Left renal pelvis (tissue), 4 donors: ENCODE results near the gene TUBA8. TPM values are rescaled to one million over a fixed set of nuclear protein-coding genes. Genes with fewer than 3 reads are reported as not detected.
"Not testable (repeated sequence)": the region's sequence is repeated elsewhere in the genome, so short reads cannot be mapped to it uniquely, and the experiment has no call there.

ENCODE experiments used
- DNase-seq, 4 donors: peaks; one replicate each; pipeline ENCODE4 v3.0.0-alpha.2; 2013; ENCODE audit warnings: low read depth in 4 of 4, low spot score in 3 of 4
- polyA plus RNA-seq, 4 donors: library from polyadenylated mRNA; unstranded; fragments of 120-200 nt; gene quantifications; one replicate each; pipeline ENCODE4 v1.2.1, GENCODE V29; 2013; ENCODE audit not compliant: insufficient read length in 4 of 4

TUBA8 gene
- polyA plus RNA-seq, 4 donors: 3.1 to 3.5 (median 3.2) TPM

- DNase-seq: not testable (repeated sequence)
These were observed 53.2 kb downstream of the TUBA8 start for GRCh38 chr22:18163843-18164242.

GRCh38 chr22:18164584-18164983 lies 54.0 kb downstream of the TUBA8 start:
- not testable (repeated sequence) for DNase-seq

- DNase-seq: not testable (repeated sequence)
These were observed 54.7 kb downstream of the TUBA8 start for GRCh38 chr22:18165356-18165755.

- not testable (repeated sequence) for DNase-seq
These were observed 59.7 kb downstream of the TUBA8 start for GRCh38 chr22:18170284-18170683.

GRCh38 chr22:18172203-18172602 lies 61.6 kb downstream of the TUBA8 start:
- DNase-seq: not testable (repeated sequence)

- DNase-seq: not testable (repeated sequence)
These were observed 62.2 kb downstream of the TUBA8 start for GRCh38 chr22:18172776-18173175.

- not testable (repeated sequence) for DNase-seq
These were observed 62.8 kb downstream of the TUBA8 start for GRCh38 chr22:18173441-18173840.

Other genes starting within 250 kb of the TUBA8 start
- gene MICAL3, start 86.2 kb upstream of the TUBA8 start, polyA plus RNA-seq: 10 to 100 TPM; 20.7 to 37.1 (median 34.1) TPM
- 10 to 100 TPM; 19.3 to 35.6 (median 29.8) TPM for gene PEX26, start 32.8 kb upstream of the TUBA8 start, polyA plus RNA-seq
- gene USP18, start 39.4 kb downstream of the TUBA8 start, polyA plus RNA-seq: 1 to 10 TPM; 6.4 to 7.4 (median 6.8) TPM